SH-SY5Y (cell line): Measurements from ENCODE around the gene IKBIP.

Source experiments
- GATA2 ChIP-seq: IDR thresholded peaks from 2 replicates; pipeline ENCODE4 v1.6.1; 2011; ENCODE audit warnings: mild to moderate bottlenecking, low read depth, low read length
- GATA3 ChIP-seq: IDR thresholded peaks from 2 replicates; pipeline ENCODE4 v1.6.1; 2011; ENCODE audit warnings: low read depth, mild to moderate bottlenecking, low read length, moderate library complexity

- TF ChIP-seq GATA2 (no peak), GATA3 (no peak)
Measured at GRCh38 chr12:98691351-98691750, 46.8 kb upstream of the IKBIP start.
